Measurements from ENCODE around the gene DDIAS.

Gene DDIAS

GRCh38 chr11:82889133-82890001 lies 12.2 kb upstream of the DDIAS start:
- TF ChIP-seq, protein P1, sequence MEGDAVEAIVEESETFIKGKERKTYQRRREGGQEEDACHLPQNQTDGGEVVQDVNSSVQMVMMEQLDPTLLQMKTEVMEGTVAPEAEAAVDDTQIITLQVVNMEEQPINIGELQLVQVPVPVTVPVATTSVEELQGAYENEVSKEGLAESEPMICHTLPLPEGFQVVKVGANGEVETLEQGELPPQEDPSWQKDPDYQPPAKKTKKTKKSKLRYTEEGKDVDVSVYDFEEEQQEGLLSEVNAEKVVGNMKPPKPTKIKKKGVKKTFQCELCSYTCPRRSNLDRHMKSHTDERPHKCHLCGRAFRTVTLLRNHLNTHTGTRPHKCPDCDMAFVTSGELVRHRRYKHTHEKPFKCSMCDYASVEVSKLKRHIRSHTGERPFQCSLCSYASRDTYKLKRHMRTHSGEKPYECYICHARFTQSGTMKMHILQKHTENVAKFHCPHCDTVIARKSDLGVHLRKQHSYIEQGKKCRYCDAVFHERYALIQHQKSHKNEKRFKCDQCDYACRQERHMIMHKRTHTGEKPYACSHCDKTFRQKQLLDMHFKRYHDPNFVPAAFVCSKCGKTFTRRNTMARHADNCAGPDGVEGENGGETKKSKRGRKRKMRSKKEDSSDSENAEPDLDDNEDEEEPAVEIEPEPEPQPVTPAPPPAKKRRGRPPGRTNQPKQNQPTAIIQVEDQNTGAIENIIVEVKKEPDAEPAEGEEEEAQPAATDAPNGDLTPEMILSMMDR (conservative IDR thresholded peaks at IDR 0.05; ENCODE audit: low read length): no peak
- no peak overlapping the region for H3K4me3 ChIP-seq (ENCODE audit: low read length)
- no peak for DNase-seq (ENCODE audit: low read depth)

GRCh38 chr11:82890002-82890341 lies 11.6 kb upstream of the DDIAS start:
- H3K4me3 ChIP-seq (ENCODE audit: low read length): no peak overlapping the region
- no peak for DNase-seq (ENCODE audit: low read depth)
- TF ChIP-seq, protein P1 (conservative IDR thresholded peaks at IDR 0.05; ENCODE audit: low read length): no peak

- TF ChIP-seq, protein P1 (conservative IDR thresholded peaks at IDR 0.05; ENCODE audit: low read length): no peak
- H3K4me3 ChIP-seq (ENCODE audit: low read length): no peak overlapping the region
- DNase-seq (ENCODE audit: low read depth): no peak
Observed at GRCh38 chr11:82890936-82891335, 10.6 kb upstream of the DDIAS start.

GRCh38 chr11:82892611-82893169 lies 8.8 kb upstream of the DDIAS start:
- DNase-seq (ENCODE audit: low read depth): peak; percentile 8
- TF ChIP-seq, protein P1 (conservative IDR thresholded peaks at IDR 0.05; ENCODE audit: low read length): no peak

GRCh38 chr11:82895437-82896091 lies 6.0 kb upstream of the DDIAS start:
- DNase-seq (ENCODE audit: low read depth): no peak
- TF ChIP-seq, protein P1 (conservative IDR thresholded peaks at IDR 0.05; ENCODE audit: low read length): no peak
- no peak overlapping the region for H3K4me3 ChIP-seq (ENCODE audit: low read length)

More at GRCh38 chr11:82892611-82893169, 8.8 kb upstream of the DDIAS start:
- no peak overlapping the region for H3K4me3 ChIP-seq (ENCODE audit: low read length)

DNA sequence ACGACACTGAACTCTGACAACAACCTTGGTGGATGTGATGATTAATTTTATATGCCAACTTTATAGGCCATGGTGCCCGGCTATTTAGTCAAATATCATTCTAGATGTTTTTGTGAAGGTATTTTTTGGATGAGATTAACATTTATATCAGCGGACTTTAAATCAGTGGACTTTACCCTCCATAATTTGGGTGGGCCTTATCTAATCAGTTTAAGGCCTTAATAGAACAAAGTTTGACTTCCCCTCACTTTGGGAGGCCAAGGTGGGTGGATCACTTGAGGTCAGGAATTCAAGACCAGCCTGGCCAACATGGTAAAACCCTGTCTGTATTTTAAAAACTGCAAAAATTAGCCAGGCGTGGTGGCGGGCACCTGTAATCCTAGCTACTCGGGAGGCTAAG lies 5.4 kb upstream of the DDIAS start:
- no peak overlapping the region for H3K4me3 ChIP-seq (ENCODE audit: low read length)
- TF ChIP-seq, protein P1 (conservative IDR thresholded peaks at IDR 0.05; ENCODE audit: low read length): no peak
- no peak for DNase-seq (ENCODE audit: low read depth)
